Ishikawa (cell line): ENCODE measurements around the gene SYMPK.

Experiments used
- CEBPB ChIP-seq: IDR thresholded peaks from 2 replicates; pipeline ENCODE4 v1.6.1; 2012
- CREB1 ChIP-seq: IDR thresholded peaks from 2 replicates; pipeline ENCODE4 v1.6.1; 2012; ENCODE audit warnings: low read depth
- EGR1 ChIP-seq: IDR thresholded peaks from 2 replicates; pipeline ENCODE4 v1.6.1; 2012
- FOXM1 ChIP-seq: IDR thresholded peaks from 2 replicates; pipeline ENCODE4 v1.6.1; 2012; ENCODE audit warnings: low read depth, borderline replicate concordance
- MAX ChIP-seq: IDR thresholded peaks from 2 replicates; pipeline ENCODE4 v1.6.1; 2012
- NFIC ChIP-seq: IDR thresholded peaks from 2 replicates; pipeline ENCODE4 v1.6.1; 2012
- REST ChIP-seq: IDR thresholded peaks from 2 replicates; pipeline ENCODE4 v1.6.1; 2012; ENCODE audit warnings: low read depth, mild to moderate bottlenecking
- TEAD4 ChIP-seq: IDR thresholded peaks from 2 replicates; pipeline ENCODE4 v1.6.1; 2012
- USF1 ChIP-seq: IDR thresholded peaks from 2 replicates; pipeline ENCODE4 v1.6.1; 2012

GRCh38 chr19:45773384-45773783 is 89.6 kb downstream of the SYMPK start:
- TF ChIP-seq MAX (no peak), USF1 (no peak), NFIC (no peak), REST (no peak), FOXM1 (no peak), TEAD4 (no peak), CEBPB (no peak), EGR1 (no peak), CREB1 (no peak)
